ENCODE data around the gene SBSN.
A peak's percentile ranks its signal among the peaks of the same experiment; 100 is the strongest.

Gene SBSN

DNA sequence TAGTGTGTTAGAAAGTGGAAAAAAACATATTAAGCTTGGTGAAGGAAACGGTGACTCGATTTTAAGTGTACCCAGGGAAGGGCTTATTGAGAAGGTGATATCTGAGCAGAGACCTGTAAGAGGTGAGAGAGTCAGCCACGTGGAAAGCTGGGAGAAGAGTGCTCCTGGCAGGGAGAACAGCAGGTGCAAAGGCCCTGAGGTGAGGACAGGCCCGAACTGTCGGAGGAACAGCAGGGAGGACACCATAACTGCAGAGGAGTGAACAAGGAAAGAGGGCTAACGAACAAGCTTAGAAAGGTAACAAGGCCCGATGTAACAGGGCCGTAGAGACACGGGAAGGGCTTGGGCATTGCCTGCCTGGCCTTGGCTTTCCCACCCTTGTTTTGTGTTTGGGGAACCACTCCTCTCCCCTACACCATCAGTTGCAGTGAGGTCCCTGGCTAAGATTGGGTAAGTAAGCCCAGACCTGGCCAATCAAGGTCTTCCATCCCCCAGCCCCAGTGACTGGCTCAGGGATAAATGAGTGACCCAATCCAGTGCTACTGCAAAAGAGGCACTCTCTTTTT is 28.0 kb upstream of the SBSN start:
- DNase-seq (ENCODE audit: low spot score): no peak
- no peak for TF ChIP-seq CTCF (conservative IDR thresholded peaks at IDR 0.05; ENCODE audit: low read depth)
- H3K27ac ChIP-seq: no peak overlapping the region
- POLR2A ChIA-PET (ENCODE audit: low non-redundant PET): interaction anchor here (0.7 kb wide), 1 partner anchor 24 kb away, joined by 3 read pairs; no protein-coding TSS in a partner anchor
- CTCF ChIA-PET: interaction anchor here (0.6 to 0.9 kb wide), 3 partner anchors 8 to 313 kb away, joined by 3 to 4 read pairs (median 3); no protein-coding TSS in a partner anchor

DNA sequence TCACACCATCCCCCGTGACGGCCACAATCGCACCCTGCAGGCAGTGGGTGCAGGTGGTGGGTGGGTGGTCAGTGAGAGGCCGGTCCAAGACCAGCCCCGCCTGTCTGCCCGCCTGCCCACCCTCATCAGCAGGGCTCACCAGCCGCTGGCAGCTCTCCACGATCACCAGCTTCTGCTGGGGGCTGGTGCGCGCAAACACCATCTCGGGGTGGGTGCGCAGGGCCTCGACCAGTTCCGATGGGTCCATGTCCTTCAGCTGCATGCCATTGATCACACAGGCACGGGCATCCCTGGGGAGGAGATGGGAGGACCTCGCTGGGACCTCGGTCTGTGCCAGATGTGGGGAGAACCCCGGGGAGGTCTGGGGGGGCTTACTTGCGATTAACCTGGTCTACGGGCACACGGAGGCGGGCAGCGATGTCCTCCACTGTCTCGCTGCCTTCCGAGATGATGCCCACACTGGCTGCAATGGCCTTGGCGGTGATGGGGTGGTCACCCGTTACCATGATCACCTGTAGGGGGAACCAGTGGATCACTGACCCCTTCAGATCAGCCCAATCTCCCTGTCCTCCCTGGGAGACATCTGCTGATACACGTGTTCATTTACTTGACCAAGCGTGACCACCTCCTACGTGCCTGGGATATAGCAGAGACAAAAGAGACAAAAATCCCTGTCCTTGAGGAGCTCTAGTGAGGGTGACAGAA is 27.3 kb upstream of the SBSN start:
- H3K27ac ChIP-seq: no peak overlapping the region
- ChIA-PET CTCF (interaction anchor here (0.6 to 0.9 kb wide), 3 partner anchors 12 to 314 kb away, joined by 3 to 4 read pairs (median 4); no protein-coding TSS in a partner anchor), POLR2A (ENCODE audit: low non-redundant PET) (no interaction called here)
- DNase-seq (ENCODE audit: low spot score): no peak
- TF ChIP-seq CTCF (conservative IDR thresholded peaks at IDR 0.05; ENCODE audit: low read depth): peak; percentile 18; the same call in 1 of the 2 replicates

- no peak for TF ChIP-seq CTCF (conservative IDR thresholded peaks at IDR 0.05; ENCODE audit: low read depth)
- ChIA-PET POLR2A (ENCODE audit: low non-redundant PET) (no interaction called here), CTCF (no interaction called here)
- H3K27ac ChIP-seq: no peak overlapping the region
- DNase-seq (ENCODE audit: low spot score): no peak
Observed at GRCh38 chr19:35554076-35554475, 26.0 kb upstream of the SBSN start.

GRCh38 chr19:35553385-35554000 is 25.4 kb upstream of the SBSN start:
- ChIA-PET POLR2A (ENCODE audit: low non-redundant PET) (no interaction called here), CTCF (no interaction called here)
- no peak overlapping the region for H3K27ac ChIP-seq
- TF ChIP-seq CTCF (conservative IDR thresholded peaks at IDR 0.05; ENCODE audit: low read depth): no peak
- no peak for DNase-seq (ENCODE audit: low spot score)

DNA sequence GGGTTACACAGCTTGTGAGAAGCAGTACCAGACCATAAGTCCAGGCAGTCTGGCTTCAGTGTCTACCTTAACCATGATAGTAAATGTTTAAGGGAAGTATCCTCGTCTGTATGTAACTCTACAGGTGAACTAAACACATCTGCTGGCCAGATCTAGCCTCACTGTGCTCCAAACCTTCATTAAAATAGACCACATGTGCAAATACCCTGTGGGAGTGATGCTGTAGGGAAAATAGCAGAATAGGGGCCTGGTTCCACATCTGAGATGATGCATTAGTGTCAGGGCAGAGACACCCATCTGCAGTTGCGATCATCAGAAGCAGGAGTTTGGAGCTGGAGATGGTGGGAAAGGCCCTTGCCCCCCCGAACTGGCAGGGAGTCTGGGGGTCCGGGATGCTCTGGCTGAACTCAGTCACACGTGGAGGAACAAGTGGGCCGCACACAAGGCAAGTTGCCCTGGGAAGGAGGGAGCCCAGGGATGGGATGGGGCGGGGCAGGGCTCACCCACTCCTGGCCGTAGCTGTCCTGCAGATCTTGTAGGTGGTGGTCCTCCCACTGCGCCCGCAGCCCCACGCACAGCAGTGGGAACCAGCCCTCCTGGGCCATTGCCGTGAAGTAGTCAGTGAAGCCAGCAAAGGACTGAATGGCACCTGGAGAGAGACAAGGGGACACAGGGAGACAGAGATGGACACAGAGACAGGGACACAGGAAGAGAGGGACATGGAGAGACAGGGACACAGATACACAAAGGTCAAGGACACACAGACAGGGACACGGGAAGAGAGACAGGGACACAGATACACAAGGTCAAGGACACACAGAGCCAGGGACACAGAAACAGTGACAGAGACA is 24.6 kb upstream of the SBSN start:
- no peak for DNase-seq (ENCODE audit: low spot score)
- ChIA-PET POLR2A (ENCODE audit: low non-redundant PET) (no interaction called here), CTCF (interaction anchor here (1.1 kb wide), 1 partner anchor 42 kb away, joined by 4 read pairs; no protein-coding TSS in a partner anchor)
- H3K27ac ChIP-seq: no peak overlapping the region
- TF ChIP-seq CTCF (conservative IDR thresholded peaks at IDR 0.05; ENCODE audit: low read depth): no peak
